ENCODE measurements around the gene R3HDM2. TPM values are rescaled to one million over a fixed set of nuclear protein-coding genes. Genes with fewer than 3 reads are reported as not detected.

R3HDM2 gene
- total and polyA plus RNA-seq, 10 donors, result 11.3 to 90.8 (median 53.5) TPM

GRCh38 chr12:57260366-57260765 is 170.5 kb downstream of the R3HDM2 start:
- Histone ChIP-seq H3K36me3 (peaks cover 2 to 93% (median 65%) of the 10 kb centered on the region in 6 donors), H3K4me3 (no peak overlapping the region), H3K9me3 (no peaks in the 10 kb centered on the region), H3K4me1 (peaks cover 3 to 12% (median 5%) of the 10 kb centered on the region in 6 donors), H3K27ac (no peak overlapping the region), H3K27me3 (replicated peaks in 1 of 7) (no peaks in the 10 kb centered on the region)
- intact Hi-C loops (cut with DNase I; ENCODE audit: low total_unique reads), result loop anchor here (5.0 kb wide), 1 partner anchor 192 kb away; no protein-coding TSS in a partner anchor
- 93 to 95% (median 95%) methylated on average over 4 of the region's 4 CpGs for WGBS, 5 donors
- no peak for TF ChIP-seq POLR2AphosphoS5 (IDR thresholded peaks at IDR 0.05)
- no peak for TF ChIP-seq CTCF (IDR thresholded peaks at IDR 0.05 in 8 of 11, conservative IDR thresholded peaks at IDR 0.05 in 3 of 11)
- TF ChIP-seq POLR2A (IDR thresholded peaks at IDR 0.05), result no peak
- DNase-seq, result no peak

DNA sequence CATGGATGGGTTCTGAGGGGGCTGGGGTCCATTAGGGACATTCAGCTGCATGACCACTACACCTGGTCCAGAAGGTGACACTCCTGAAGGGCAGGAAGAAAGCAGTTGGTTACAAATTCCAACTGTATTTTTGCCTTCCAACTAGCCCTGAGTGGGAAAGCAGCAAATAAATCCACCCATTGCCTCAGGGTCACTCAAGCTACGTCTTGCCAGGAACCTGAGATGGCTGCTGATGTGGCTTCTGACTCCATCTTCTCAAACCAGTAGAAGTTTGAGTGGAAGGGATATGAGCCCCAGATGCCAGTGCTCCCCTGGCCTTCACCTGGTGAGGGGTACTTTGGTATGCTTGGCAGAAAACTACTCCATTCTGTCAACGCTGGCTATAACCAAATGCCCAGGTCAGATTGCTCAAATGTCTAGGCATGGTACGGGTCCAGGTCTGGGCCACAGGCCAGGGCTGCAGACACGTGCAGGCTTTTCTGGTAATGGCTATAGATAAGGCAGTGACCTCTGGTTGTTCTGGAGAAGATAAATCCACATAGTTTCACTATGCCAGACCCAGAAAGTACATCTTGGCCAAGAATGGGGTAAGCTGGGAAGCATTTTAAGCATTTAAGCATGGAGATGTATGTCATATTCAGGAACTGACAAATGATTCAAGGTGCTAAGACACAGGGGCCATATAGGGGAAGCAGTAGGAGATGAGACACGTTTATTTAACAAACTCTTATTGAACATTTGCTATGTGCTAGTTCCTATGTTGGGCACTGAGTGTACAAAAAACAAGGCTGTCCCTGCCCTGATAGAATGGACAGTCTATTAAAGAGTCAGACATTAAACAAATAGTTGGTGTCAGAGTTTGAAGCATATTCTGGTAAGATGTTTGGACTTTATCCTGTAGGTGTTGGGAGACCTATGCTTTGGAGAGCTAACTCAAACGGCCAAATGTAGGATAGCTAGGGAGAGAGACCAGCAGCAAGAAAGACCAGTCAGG is 171.6 kb downstream of the R3HDM2 start:
- Histone ChIP-seq H3K36me3 (peaks cover 2 to 94% (median 67%) of the 10 kb centered on the region in 6 donors), H3K4me3 (no peak overlapping the region), H3K4me1 (peaks cover 3 to 12% (median 5%) of the 10 kb centered on the region in 6 donors), H3K9me3 (no peaks in the 10 kb centered on the region), H3K27ac (no peak overlapping the region), H3K27me3 (replicated peaks in 1 of 7) (no peaks in the 10 kb centered on the region)
- TF ChIP-seq POLR2AphosphoS5 (IDR thresholded peaks at IDR 0.05), result no peak
- no peak for TF ChIP-seq CTCF (IDR thresholded peaks at IDR 0.05 in 8 of 11, conservative IDR thresholded peaks at IDR 0.05 in 3 of 11)
- intact Hi-C loops (cut with DNase I; ENCODE audit: low total_unique reads), result no loop called here
- no peak for DNase-seq
- WGBS, 5 donors, result 75 to 94% (median 83%) methylated on average over 5 to 6 of the region's 6 CpGs

GRCh38 chr12:57255916-57256315 is 174.9 kb downstream of the R3HDM2 start:
- peaks cover 2 to 79% (median 62%) of the 10 kb centered on the region in 6 donors for H3K36me3 ChIP-seq
- TF ChIP-seq POLR2AphosphoS5 (IDR thresholded peaks at IDR 0.05) (no peak), CTCF (IDR thresholded peaks at IDR 0.05 in 8 of 11, conservative IDR thresholded peaks at IDR 0.05 in 3 of 11) (no peak), POLR2A (IDR thresholded peaks at IDR 0.05) (no peak)
- H3K27me3 ChIP-seq (replicated peaks in 1 of 7), result no peaks in the 10 kb centered on the region
- no peaks in the 10 kb centered on the region for H3K9me3 ChIP-seq
- H3K4me3 ChIP-seq, result no peak overlapping the region
- H3K27ac ChIP-seq, result no peak overlapping the region
- no peaks in the 10 kb centered on the region for H3K4me1 ChIP-seq
- intact Hi-C loops (cut with DNase I; ENCODE audit: low total_unique reads), result no loop called here
- DNase-seq, result no peak
- WGBS, 5 donors, result 86 to 98% (median 93%) methylated on average over 6 of the region's 6 CpGs
